Motor neuron (in vitro differentiated cells): ENCODE measurements around the gene SEMA6B. TPM values are rescaled to one million over a fixed set of nuclear protein-coding genes. Genes with fewer than 3 reads are reported as not detected.

ENCODE experiments used
- ATAC-seq, 8 experiments: fragments of 200-7000 bp; cut with Tn5 transposase; replicated peaks in 6 of 8; 2 replicates each; pipeline ENCODE4 v1.8.0; 2021; ENCODE audit warnings: mild to moderate bottlenecking in 8 of 8, moderate library complexity in 8 of 8
- H3K27ac ChIP-seq, 2 donors: fragments of 250-450 bp; sonication (Bioruptor Pico); 2 replicates each; pipeline ENCODE4 v1.9.0; 2021; ENCODE audit warnings: antibody characterized with exemption in 2 of 2, mild to moderate bottlenecking in 2 of 2, moderate library complexity in 1 of 2
- H3K4me1 ChIP-seq, 2 donors: fragments of 250-450 bp; sonication (Bioruptor Pico); replicated peaks in 1 of 2; 2 replicates each; pipeline ENCODE4 v1.6.1; 2021; ENCODE audit warnings: antibody characterized with exemption in 2 of 2, mild to moderate bottlenecking in 2 of 2, moderate library complexity in 1 of 2
- H3K4me3 ChIP-seq, 5 donors: fragments of 250-450 bp; sonication (Bioruptor Pico); 2 replicates each; pipeline ENCODE4 v1.9.0; 2021; ENCODE audit warnings: antibody characterized with exemption in 5 of 5, mild to moderate bottlenecking in 5 of 5, moderate library complexity in 4 of 5
- WGBS, 10 experiments: fragments of 450-650 bp; shearing (Covaris generic); methylation state at CpG; one replicate each; pipeline ENCODE4 v1.0.0; 2022; 5-methylcytosine and 5-hydroxymethylcytosine counted together
- in situ Hi-C, 9 experiments: fragments of 400-800 bp; cut with MboI; loops; one replicate each; pipeline ENCODE4 v1.15.0; 2021; ENCODE audit warnings: low sequenced_read_pairs in 9 of 9, low pct_unique_long_range_greater_than_20kb in 2 of 9; ENCODE audit not compliant: unreplicated experiment in 9 of 9
- total RNA-seq, 8 experiments: library from RNA; unstranded; fragments of 300-600 nt; gene quantifications; 2 replicates each; pipeline versions ENCODE4 v1.2.3 to v1.2.4, GENCODE V29; 2022

The SEMA6B gene
- total RNA-seq, 8 experiments from 2014 or later, result 0.56 to 35.1 (median 13.7) TPM

DNA sequence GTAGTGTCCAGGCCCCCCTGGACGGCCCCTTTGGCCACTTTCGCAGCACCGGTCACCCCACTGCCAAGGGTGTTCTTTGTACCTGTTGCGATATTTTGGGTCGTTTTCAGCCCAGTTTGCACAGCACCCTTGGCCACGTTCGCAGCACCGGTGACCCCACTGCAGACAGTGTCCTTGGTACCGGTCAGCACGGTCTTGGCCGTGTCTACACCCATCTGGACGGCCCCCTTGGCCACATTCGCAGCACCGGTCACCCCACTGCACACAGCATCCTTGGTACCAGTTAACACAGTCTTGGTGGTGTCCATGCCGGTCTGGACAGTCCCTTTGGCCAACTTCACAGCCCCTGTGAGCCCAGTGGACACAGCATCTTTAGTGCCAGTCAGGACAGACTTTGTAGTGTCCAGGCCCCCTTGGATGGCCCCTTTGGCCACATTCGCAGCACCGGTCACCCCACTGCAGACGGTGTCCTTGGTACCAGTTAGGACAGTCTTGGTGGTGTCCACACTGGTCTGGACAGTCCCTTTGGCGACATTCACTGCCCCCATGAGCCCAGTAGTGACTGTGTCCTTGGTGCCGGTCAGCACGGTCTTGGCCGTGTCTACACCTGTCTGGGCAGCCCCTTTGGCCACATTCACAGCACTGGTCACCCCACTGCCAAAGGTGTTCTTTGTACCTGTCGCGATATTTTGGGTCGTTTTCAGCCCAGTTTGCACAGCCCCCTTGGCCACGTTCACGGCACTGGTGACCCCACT, 48.0 kb downstream of the SEMA6B start:
- peak in 3 of 8 experiments; percentile 19 to 23 (median 19) for ATAC-seq
- no peak overlapping the region for H3K4me3 ChIP-seq
- 71 to 100% (median 93%) methylated on average over 2 to 6 of the region's 27 CpGs; no CpG with 5 or more reads in 3 of the 10 experiments for WGBS, 10 experiments
- H3K4me1 ChIP-seq, result no peaks in the 10 kb centered on the region
- H3K27ac ChIP-seq, result no peak overlapping the region
- in situ Hi-C loops, result no loop called here

DNA sequence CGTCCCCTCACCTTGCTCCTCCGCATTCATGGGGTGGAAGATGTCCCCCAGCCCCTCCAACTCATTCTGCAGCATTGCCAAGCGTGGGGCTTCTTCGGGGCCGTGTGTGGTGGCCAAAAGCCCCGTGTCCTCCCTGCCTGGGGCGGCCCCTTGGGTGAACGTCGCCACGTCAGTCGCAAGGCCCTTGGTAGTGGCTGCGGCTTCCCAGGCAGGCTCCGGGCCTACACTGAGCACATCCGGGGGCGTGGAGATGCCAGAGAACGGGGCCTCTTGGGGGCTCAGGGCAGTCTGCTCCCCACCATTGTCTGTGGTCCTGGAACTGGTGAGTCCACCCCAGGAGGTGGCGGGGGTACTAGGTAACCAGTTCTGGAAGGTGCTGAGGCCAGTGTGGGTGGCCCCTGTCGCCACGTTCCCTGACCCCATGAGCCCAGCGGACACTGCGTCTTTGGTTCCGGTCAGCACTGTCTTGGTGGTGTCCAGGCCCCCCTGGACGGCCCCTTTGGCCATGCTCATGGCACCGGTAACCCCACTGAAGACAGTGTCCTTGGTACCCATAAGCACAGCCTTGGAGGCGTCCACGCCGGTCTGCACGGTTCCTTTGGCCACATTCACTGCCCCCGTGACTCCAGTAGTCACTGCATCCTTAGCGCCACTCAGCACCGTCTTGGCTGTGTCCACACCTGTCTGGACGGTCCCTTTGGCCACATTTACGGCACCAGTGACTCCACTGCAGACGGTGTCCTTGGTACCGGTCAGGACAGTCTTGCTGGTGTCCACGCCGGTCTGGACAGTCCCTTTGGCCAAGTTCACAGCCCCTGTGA, 48.8 kb downstream of the SEMA6B start:
- Histone ChIP-seq H3K4me1 (no peaks in the 10 kb centered on the region), H3K27ac (no peak overlapping the region), H3K4me3 (no peak overlapping the region)
- in situ Hi-C loops, result no loop called here
- peak in 4 of 8 experiments; percentile 2 to 16 (median 8) for ATAC-seq
- WGBS, 10 experiments, result 60 to 84% (median 68%) methylated on average over 2 to 11 of the region's 37 CpGs; no CpG with 5 or more reads in 7 of the 10 experiments

DNA sequence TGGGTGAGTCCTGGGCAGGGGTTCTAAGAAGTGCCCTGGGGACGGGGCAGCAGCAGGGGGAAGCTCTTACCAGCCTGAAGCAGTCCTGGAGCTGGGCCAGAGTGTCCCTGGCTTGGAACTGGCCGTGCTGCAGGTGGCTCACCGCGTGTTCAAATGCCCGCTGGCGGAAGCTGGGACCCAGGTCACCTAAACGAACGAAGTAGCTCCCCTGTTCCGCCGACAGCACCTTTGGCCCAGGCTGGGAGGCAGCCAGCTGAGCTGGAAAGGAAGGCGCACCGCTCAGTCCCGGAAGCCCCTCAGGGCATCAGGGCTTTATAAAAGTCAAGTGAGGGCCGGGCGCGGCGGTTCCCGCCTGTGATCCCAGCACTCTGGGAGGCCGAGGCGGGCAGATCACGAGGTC, 50.8 kb downstream of the SEMA6B start:
- H3K4me3 ChIP-seq, result no peak overlapping the region
- ATAC-seq, result no peak
- WGBS, 10 experiments, result 77 to 100% methylated on average over 1 to 7 of the region's 21 CpGs; no CpG with 5 or more reads in 8 of the 10 experiments
- no peaks in the 10 kb centered on the region for H3K4me1 ChIP-seq
- in situ Hi-C loops, result no loop called here
- no peak overlapping the region for H3K27ac ChIP-seq

DNA sequence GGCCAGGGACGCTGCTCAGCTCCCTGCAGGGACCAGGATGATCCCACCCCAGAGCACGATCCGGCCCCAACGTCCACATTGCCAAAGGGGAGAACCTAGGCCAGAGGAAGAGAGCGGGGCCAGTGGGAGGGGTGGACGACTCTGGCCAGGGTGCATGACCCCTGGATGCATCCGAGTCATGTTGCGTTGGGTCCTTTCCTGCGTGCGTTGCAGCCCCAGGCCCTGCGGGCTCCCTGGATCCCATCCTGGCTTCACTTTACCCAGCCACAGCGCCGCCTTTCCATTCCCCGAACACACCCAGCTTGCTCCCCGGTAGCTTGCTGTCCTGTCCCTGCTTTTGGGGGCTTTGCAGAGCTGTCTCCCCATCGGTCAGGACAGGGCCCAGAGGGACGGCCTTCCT, 51.7 kb downstream of the SEMA6B start:
- no peak overlapping the region for H3K27ac ChIP-seq
- no peak for ATAC-seq
- 57 to 100% (median 85%) methylated on average over 1 to 13 of the region's 17 CpGs; no CpG with 5 or more reads in 4 of the 10 experiments for WGBS, 10 experiments
- in situ Hi-C loops, result no loop called here
- H3K4me1 ChIP-seq, result no peaks in the 10 kb centered on the region
- H3K4me3 ChIP-seq, result no peak overlapping the region

DNA sequence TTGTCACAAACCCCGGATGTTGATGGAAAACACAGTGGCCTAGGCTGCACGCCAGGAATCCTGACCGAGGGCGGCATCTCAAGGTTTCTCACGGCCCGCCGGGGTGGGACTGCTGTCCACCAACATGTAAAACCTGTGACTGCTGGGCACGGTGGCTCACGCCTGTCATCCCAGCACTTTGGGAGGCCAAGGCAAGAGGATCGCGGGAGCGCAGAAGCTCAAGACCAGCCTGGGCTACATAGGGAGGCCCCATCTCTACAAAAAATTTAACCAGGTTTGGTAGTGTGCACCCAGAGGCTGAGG, 52.4 kb downstream of the SEMA6B start:
- no peaks in the 10 kb centered on the region for H3K4me1 ChIP-seq
- no peak overlapping the region for H3K4me3 ChIP-seq
- 90 to 100% (median 93%) methylated on average over 4 to 9 of the region's 12 CpGs; no CpG with 5 or more reads in 6 of the 10 experiments for WGBS, 10 experiments
- no peak overlapping the region for H3K27ac ChIP-seq
- in situ Hi-C loops, result no loop called here
- no peak for ATAC-seq

DNA sequence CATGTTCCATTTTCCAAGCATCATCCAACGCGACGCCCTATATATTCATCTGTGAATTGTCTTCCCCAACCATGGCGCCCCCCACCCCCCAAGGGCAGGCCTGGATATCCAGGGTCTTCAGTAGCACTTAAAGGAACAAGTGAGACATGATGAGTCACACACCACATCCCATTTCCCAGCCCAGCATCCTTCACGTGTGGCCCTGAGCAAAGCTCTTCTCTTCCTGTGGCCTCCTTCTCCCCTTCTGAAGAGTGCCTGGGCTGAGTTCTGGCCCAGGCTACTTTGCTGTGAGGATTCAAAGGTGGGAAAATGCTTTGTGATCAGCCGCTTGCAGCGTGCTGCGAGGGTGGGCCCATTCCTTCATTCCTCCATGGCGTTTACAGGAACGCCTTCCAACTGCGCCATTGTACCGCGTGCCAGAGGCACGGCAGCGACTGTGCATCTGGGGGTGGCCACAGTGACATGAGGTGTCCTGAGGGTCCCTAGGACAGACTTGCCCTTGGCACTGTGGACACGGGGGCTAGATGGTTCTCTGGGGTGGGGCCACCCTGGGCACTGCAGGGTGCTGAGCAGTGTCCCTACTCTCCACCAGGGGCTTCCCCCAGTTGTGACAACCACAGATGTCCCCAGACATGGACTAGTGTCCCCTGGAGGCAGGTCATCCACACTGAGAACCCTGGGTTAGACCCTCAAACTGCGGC, 52.9 kb downstream of the SEMA6B start:
- H3K4me1 ChIP-seq, result no peaks in the 10 kb centered on the region
- WGBS, 10 experiments, result 88 to 100% (median 96%) methylated on average over 1 to 15 of the region's 17 CpGs; no CpG with 5 or more reads in 4 of the 10 experiments
- peak in 1 of 8 experiments; percentile 11 for ATAC-seq
- no peak overlapping the region for H3K4me3 ChIP-seq
- in situ Hi-C loops, result no loop called here
- H3K27ac ChIP-seq, result no peak overlapping the region

DNA sequence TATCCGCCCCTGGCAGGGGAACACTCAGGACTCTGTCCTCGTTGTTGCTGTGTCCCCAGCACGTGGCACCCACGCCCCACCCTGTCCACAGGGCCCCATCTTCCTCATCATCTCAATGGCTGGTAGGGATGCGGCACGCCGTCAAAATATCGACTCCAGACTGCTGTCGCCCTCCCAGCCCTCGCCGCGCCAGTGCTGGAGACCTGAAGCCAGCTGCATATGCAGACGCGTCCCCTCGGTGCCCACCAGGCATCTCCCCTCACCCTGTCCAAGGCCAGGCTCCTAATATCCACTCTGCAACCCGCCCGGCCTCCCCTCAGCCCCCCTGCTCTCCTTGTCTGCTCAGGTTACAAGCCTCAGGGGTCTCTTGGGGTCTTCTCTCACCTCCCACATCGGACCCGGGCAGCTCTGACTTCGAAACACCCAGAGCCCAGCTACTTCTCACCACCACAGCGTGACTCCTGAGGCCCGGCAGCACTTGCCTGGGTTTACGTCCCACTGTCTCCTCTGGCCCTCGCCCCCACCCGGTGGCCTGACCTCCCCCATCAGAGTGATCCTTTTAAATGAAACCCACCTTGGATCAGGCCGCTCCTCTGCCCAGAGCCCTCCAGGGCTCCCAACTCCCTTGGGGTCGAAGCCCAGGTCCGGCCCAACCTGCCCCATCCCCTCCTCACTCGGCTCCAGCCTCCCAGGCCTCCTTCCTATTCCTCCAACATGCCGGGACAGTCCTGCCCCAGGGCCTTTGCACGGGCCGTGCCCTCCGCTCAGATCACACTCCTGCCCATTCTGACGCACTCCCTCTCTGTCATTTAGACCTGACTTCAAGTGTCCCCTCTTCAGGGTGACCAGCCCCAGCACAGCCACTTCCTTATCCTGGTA, 53.7 kb downstream of the SEMA6B start:
- ATAC-seq, result no peak
- Histone ChIP-seq H3K4me3 (no peak overlapping the region), H3K4me1 (no peaks in the 10 kb centered on the region), H3K27ac (no peak overlapping the region)
- WGBS, 10 experiments, result 80 to 100% (median 94%) methylated on average over 2 to 9 of the region's 34 CpGs; no CpG with 5 or more reads in 7 of the 10 experiments
- in situ Hi-C loops, result no loop called here

DNA sequence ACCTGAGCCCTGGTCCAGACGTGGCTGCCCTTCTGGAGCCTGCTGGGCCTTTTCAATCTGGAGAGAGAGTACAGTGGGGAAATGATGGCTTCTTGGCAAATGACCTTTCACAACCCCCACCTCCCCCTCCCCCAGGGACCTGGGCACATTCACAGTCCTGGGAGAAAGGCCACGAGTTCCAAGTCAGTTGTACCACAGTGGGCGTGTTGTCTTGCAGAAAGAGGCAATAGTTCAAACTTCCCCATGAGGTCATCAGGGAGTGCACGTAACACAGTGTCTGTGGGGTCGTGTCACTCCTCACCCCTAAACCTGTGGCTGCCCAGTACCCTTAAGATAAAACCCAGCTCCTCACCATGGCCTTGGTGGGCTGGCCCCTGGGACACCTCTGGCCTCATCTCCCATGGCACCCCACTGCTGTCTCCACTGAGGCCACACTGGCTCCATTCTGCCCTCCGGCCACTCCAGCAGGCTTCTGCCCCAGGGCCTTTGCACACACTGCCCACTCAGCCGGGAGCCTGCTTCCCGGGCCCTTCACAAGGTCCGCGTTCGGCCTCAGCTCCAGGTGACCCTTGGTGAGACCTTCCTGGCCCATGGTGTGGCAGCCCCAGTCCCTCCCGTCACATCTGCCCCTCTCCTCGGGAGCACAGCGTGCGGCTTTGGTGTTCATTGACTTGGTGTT, 54.5 kb downstream of the SEMA6B start:
- no peak for ATAC-seq
- no peak overlapping the region for H3K27ac ChIP-seq
- in situ Hi-C loops, result no loop called here

DNA sequence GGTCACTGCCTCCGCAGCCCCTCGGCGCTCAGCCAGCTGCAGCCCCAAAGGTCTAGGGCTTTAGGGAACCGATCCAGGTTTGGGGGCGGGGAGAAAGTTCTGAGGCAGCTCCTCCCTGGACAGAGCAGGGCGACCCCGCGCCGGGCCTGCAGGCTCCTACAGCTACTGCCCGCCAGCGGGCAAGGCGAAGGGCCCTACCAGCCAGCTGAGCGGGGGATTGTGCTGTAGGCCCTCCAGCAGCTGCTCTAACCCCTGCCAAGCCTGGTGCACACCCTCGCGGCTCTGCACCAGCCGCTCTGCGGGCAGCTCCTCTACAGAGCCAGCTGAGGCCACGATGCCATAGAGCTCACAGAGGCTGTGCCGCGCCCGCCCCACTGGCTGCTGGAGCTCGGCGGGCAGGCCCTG, 55.2 kb downstream of the SEMA6B start:
- Histone ChIP-seq H3K4me1 (no peaks in the 10 kb centered on the region), H3K27ac (peak overlapping the region in 1 of 2 donors; percentile 60), H3K4me3 (no peak overlapping the region)
- ATAC-seq, result peak in 1 of 8 experiments; percentile 11
- in situ Hi-C loops, result no loop called here
- WGBS, 10 experiments, result 60 to 100% methylated on average over 1 to 2 of the region's 23 CpGs; no CpG with 5 or more reads in 8 of the 10 experiments

More for the DNA sequence above, 54.5 kb downstream of the SEMA6B start:
- no peaks in the 10 kb centered on the region for H3K4me1 ChIP-seq
- whole genome bisulfite sequencing, 10 experiments, result 80 to 100% (median 93%) methylated on average over 1 to 8 of the region's 15 CpGs; no CpG with 5 or more reads in 6 of the 10 experiments
- H3K4me3 ChIP-seq, result no peak overlapping the region

DNA sequence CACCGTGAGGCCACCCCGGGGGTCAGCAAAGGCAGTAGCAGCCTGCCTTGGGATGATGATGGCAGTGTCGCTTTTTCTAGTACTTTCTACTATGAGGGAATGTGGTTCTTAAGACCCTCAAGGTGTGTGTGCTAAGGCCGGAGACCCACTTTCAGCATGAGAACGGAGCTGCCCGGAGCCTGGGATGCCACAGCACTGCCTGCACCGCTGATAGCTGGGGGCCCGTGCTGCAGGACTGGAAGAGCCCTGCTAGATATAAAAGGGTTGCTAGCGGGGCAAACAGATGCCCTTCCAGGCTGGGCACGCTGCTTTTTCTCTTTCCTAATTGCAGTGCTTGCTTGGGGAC, 55.7 kb downstream of the SEMA6B start:
- WGBS, 10 experiments, result 72 to 90% (median 80%) methylated on average over 2 to 5 of the region's 10 CpGs; no CpG with 5 or more reads in 7 of the 10 experiments
- ATAC-seq, result peak in 5 of 8 experiments; percentile 2 to 14 (median 6)
- Histone ChIP-seq H3K27ac (peak overlapping the region; percentile 33 to 60), H3K4me1 (no peaks in the 10 kb centered on the region), H3K4me3 (no peak overlapping the region)
- in situ Hi-C loops, result no loop called here

DNA sequence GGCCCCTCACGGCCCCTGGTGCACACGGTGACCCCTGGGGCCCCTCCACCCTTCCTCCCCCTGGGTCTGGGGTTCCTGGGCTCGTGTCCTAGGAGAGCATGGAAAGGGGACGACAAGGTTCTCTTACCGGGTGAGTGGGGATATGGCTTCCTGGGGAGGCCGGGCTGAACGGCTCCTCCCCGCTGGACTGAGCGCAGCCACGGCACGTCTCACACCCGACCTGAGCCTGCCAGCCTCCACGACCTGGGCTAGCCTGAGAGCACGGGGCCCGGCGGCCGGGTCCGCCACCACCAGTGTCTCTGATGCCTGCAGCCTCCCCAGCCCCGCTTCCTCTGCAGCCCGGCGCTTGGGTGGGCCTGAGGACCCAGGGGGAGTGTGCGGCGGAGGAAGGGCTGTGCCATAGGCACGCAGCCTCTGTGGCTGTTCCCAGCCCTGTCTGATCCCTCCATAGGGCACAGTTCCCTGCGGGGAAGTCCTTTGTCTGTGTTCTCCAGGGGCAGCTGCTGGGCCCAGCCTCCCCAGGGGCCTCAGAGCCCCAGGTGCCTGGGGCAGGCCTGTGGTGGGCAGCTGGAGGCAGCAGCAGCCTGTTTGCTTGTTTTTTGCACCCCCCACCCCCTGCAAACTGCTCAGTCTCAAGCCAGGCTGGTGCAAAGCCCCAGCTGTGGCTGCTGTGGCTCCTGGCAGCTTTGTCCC, 56.2 kb downstream of the SEMA6B start:
- peak overlapping the region; percentile 48 to 60 for H3K27ac ChIP-seq
- peak in 5 of 8 experiments; percentile 57 to 80 (median 68) for ATAC-seq
- H3K4me3 ChIP-seq, result no peak overlapping the region
- no CpG with 5 or more reads among the region's 25 CpGs for WGBS, 10 experiments
- H3K4me1 ChIP-seq, result no peaks in the 10 kb centered on the region
- in situ Hi-C loops, result no loop called here
